ENCODE measurements around the gene TMSB15A.
"Not testable (repeated sequence)": the region's sequence is repeated elsewhere in the genome, so short reads cannot be mapped to it uniquely, and the experiment has no call there.

DNA sequence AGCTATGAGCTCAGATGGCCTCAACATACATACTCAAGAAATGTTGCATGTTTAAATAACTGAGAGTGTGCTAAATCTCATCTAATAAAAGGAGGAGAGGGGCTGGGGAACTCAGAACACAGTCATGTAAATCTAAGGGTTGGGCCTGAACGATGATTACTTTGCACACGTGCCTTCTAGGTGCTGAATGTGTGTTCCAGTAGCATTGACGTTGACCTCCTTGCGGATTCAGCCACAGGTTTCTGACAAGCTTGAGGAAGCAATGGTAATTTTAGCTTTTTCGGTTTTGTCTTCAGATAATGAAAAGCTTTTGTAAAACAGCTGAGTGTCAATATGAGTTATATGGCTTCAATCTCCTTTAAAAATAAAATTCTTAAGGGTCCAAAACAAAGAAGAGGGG, 29.6 kb upstream of the TMSB15A start:
- not testable (repeated sequence) for TF ChIP-seq CTCF (IDR thresholded peaks at IDR 0.05; ENCODE audit: insufficient read depth, low read depth, low read length); EZH2 (IDR thresholded peaks at IDR 0.05; ENCODE audit: insufficient read depth, low read length)

All from astrocyte (in vitro differentiated cells and primary cell).